ENCODE data around the gene PPARG.

The PPARG gene

DNA sequence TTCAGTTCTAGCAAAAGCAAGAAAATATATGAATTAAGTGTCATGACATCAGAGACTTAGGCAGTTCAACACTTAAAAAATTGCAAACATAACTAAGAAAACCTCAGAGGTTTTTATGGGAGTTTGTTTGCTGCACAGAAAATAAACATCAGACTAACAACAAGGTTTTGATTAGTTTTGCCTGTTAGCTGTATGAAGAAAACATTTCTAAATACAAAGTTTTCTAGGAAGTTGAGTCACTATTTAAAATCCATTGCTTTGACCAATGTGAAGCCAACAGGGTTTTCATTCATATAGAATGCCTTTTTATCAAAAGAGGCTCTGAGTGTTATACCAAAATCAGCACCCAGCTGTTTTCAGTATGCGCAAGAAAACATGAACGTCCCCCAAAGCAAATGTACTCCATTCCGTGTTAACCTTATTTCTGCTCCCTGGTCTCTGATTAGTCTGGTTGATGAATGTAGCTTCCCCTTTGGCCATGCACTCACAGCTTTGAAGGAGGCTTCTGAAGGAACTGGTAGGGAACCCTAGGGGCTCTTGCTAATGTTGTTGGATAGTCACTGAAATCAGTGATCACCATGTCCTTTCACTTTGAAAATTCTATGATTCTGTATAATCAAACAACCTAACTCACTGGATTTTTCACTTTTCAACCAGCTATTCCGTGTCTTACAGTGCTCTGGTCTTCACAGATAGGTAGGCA lies 105.8 kb downstream of the PPARG start:
- TF ChIP-seq, protein P1, sequence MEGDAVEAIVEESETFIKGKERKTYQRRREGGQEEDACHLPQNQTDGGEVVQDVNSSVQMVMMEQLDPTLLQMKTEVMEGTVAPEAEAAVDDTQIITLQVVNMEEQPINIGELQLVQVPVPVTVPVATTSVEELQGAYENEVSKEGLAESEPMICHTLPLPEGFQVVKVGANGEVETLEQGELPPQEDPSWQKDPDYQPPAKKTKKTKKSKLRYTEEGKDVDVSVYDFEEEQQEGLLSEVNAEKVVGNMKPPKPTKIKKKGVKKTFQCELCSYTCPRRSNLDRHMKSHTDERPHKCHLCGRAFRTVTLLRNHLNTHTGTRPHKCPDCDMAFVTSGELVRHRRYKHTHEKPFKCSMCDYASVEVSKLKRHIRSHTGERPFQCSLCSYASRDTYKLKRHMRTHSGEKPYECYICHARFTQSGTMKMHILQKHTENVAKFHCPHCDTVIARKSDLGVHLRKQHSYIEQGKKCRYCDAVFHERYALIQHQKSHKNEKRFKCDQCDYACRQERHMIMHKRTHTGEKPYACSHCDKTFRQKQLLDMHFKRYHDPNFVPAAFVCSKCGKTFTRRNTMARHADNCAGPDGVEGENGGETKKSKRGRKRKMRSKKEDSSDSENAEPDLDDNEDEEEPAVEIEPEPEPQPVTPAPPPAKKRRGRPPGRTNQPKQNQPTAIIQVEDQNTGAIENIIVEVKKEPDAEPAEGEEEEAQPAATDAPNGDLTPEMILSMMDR (IDR thresholded peaks at IDR 0.05; ENCODE audit: extremely low read depth, missing control alignments) = no peak
- DNase-seq (ENCODE audit: low spot score) = no peak

DNA sequence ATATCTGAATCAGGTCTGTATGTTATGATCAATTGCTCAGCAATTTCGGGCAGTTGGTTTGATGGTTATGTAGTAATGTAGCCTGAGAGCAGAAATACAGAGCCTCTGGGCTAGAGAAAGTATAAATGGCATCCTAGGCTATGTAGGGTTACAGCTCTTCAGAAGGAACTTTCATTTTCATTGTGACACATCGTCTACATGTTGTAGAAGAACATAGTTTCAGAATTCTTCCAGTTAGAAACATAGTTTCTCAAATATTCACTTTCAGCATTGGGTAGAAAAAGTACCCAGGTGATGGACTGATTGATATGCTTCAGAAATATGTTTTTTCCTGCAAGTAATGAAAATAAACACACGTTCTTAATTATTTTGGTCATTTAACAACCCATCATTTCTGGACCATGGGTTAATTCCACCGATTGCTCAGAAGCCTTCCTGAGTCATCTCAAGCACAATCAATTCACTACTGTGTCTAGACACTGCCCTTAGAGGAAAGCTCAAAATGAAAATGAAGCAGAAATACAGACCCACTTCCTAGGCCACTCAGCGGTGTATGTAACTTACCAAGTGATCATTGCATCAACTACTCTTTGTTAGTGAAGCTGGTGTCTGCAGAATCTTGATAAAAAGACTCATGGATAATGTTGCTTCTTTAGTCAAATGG lies 106.6 kb downstream of the PPARG start:
- DNase-seq (ENCODE audit: low spot score) = peak; percentile 64
- TF ChIP-seq, protein P1 (IDR thresholded peaks at IDR 0.05; ENCODE audit: extremely low read depth, missing control alignments) = no peak

DNA sequence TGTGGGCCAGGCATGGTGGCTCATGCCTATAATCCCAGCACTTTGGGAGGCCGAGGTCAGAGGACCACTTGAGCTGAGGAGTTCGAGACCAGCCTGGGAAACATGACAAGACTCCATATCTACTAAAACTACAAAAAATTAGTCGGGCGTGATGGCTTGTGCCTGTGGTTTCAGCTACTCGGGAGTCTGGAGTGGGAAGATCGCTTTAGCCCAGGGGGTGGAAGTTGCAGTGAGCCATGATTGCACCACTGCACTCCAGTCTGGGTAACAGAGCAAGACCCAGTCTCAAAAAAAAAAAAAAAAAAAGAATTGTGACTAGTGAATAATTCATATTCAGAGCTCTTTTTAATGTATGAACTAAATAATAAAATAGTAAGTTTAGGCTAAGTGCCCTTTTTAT lies 107.6 kb downstream of the PPARG start:
- TF ChIP-seq, protein P1 (IDR thresholded peaks at IDR 0.05; ENCODE audit: extremely low read depth, missing control alignments) = no peak
- no peak for DNase-seq (ENCODE audit: low spot score)

GRCh38 chr3:12399226-12399625 lies 110.4 kb downstream of the PPARG start:
- TF ChIP-seq, protein P1 (IDR thresholded peaks at IDR 0.05; ENCODE audit: extremely low read depth, missing control alignments) = no peak
- no peak for DNase-seq (ENCODE audit: low spot score)

- DNase-seq (ENCODE audit: low spot score) = no peak
These were observed 111.8 kb downstream of the PPARG start for GRCh38 chr3:12400616-12401194.

GRCh38 chr3:12401208-12401607 lies 112.3 kb downstream of the PPARG start:
- no peak for DNase-seq (ENCODE audit: low spot score)
- TF ChIP-seq, protein P1 (IDR thresholded peaks at IDR 0.05; ENCODE audit: extremely low read depth, missing control alignments) = no peak

More at GRCh38 chr3:12400616-12401194, 111.8 kb downstream of the PPARG start:
- TF ChIP-seq, protein P1 (IDR thresholded peaks at IDR 0.05; ENCODE audit: extremely low read depth, missing control alignments) = no peak

Data from GM20000 (cell line).